NCI-H748 (cell line): ENCODE data around the gene GPX4.
A peak's percentile ranks its signal among the peaks of the same experiment; 100 is the strongest.

ENCODE experiments used
- DNase-seq: peaks from one replicate; lab custom pipeline; 2025; ENCODE audit not compliant: unreplicated experiment; lab: John Stamatoyannopoulos, UW

GPX4 gene

DNA sequence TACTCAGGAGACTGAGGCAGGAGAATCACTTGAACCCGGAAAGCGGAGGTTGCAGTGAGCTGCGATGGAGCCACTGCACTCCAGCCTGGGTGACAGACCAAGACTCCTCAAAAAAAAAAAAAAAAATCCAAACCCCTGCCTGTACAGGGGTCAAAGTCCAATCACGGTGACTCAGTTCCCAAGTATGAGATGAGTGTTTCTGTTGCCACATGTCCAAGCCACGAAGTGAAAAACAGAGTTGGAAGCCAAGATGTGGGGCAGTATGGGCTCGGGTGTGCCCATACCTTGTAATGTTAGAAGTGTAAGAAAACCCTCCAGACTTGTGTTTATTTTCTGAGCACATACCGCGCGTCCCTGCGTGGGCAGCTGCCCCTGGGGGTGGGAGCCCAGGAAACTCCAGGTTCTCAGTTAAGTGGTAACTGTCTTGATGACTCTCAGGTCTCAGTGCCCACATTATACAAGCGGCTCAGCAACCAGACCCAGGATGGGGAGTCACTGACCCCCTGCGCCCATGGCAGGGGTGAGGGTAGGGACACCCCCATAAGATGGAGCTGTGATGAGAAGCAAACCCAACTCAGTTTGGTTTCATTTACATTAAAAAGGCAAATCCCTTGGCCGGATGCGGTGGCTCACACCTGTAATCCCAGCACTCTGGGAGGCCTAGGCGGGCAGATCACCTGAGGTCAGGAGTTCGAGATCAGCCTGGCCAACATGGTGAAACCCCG lies 1.2 kb upstream of the GPX4 start:
- no peak for DNase-seq

DNA sequence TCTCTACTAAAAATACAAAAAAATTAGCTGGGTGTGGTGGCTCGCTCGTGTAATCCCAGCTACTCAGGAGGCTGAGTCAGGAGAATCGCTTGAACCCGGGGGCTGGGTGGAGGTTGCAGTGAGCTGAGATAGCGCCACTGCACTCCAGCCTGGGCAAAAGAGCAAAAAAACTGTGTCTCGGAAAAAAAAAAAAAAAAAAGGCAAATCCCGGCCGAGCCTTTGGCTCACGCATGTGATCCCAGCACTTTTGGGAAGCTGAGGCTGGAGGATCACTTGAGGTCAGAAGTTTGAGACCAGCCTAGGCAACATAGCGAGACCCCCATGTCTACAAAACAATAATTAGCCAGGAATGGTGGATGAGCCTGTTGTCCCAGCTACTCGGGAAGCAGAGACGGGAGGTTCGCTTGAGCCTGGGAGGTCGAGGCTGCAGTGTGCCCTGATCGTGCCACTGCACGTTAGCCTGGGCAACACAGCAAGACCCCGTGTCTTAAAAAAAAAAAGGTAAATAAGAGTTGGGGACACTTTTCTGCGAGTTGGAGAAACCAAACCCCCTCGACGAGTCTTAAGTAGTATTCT lies 574 bp upstream of the GPX4 start:
- DNase-seq: no peak

DNA sequence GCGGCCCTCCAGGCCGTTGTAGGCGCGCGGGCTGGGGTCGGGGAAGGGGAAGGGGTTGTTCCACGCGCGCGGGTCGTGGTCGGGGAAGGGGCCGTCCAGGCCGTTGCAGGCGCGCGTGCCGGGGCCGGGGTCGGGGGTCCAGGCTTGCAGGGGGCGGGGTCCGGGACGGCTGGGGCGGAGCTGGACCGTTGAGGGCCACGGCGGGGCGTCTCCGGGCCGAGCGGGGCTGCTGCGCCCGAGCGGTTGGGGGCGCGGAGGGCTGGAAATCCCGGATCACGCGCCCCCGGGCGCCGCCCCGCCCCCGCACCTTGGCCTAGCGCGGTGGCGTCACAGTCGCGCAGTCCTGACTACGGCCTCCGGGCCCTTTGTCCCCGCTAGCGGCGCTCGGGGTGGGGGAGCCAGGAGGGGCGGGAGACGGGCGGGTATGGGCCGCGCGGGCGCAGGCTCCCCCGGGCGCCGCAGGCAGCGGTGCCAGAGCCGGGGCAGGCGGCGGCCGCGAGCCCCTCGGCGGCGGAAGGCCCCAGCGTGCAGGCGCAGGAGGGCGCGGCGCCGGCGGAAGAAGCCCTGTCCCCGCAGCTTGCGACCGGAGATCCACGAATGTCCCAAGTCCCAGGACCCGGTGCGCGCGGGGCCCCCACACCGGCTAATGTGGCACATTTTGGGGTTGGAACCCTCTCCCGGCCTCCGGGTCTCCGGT lies 665 bp downstream of the GPX4 start:
- peak; percentile 71 for DNase-seq

DNA sequence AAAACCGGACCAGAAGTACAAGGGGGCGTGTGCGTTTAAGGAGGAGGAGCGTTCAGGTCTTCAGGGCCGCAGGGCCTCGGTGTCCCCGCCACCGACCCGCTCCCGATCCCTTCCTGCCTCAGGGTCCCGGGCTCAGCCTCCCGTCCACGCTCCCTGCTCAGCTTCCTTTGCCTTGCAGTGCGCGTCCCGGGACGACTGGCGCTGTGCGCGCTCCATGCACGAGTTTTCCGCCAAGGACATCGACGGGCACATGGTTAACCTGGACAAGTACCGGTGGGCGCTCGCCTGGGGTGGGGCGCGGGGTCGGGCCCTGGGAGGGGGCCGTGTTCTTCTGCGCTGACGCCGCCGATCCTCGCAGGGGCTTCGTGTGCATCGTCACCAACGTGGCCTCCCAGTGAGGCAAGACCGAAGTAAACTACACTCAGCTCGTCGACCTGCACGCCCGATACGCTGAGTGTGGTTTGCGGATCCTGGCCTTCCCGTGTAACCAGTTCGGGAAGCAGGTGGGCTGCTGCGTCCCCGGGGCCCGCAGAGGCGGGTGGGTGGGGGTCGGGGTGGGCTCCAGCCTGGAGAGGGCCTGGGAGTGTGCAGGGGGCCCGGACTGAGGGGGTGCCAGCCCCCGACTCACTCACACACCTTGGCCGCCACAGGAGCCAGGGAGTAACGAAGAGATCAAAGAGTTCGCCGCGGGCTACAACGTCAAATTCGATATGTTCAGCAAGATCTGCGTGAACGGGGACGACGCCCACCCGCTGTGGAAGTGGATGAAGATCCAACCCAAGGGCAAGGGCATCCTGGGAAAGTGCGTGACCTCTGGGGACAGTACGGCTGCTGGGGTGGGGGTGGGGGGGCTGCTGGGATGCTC lies 1.4 kb downstream of the GPX4 start:
- DNase-seq: peak; percentile 37

DNA sequence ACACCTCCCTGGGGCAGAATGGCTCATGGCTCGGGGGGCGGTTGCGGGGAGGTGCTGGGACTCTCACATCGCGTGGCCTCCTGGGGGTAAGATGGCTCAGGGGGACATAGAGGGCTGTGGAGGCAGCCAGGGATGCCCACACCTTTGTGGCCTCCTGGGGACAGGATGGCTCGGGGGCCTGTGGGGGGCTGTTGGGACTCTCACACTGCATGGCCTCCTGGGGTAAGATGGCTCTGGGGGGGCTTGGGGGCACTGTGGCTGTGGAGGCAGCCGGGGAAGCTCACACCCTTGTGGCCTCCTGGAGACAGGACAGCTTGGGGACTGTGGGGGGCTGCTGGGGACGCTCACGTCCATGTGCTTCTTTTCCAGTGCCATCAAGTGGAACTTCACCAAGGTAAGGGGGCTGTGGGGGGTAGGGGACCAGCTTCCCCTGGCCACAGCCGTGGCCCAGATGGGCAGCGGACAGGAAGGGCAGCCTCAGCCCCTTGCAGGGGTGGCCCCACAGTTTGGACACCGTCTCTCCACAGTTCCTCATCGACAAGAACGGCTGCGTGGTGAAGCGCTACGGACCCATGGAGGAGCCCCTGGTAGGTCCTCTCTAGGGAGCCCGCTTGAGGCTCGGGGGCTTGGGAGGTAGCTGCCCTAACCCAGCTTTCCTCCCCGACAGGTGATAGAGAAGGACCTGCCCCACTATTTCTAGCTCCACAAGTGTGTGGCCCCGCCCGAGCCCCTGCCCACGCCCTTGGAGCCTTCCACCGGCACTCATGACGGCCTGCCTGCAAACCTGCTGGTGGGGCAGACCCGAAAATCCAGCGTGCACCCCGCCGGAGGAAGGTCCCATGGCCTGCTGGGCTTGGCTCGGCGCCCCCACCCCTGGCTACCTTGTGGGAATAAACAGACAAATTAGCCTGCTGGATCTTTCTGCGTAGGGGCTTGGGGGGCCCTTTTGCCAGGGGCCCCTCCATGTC lies 2.4 kb downstream of the GPX4 start:
- no peak for DNase-seq

DNA sequence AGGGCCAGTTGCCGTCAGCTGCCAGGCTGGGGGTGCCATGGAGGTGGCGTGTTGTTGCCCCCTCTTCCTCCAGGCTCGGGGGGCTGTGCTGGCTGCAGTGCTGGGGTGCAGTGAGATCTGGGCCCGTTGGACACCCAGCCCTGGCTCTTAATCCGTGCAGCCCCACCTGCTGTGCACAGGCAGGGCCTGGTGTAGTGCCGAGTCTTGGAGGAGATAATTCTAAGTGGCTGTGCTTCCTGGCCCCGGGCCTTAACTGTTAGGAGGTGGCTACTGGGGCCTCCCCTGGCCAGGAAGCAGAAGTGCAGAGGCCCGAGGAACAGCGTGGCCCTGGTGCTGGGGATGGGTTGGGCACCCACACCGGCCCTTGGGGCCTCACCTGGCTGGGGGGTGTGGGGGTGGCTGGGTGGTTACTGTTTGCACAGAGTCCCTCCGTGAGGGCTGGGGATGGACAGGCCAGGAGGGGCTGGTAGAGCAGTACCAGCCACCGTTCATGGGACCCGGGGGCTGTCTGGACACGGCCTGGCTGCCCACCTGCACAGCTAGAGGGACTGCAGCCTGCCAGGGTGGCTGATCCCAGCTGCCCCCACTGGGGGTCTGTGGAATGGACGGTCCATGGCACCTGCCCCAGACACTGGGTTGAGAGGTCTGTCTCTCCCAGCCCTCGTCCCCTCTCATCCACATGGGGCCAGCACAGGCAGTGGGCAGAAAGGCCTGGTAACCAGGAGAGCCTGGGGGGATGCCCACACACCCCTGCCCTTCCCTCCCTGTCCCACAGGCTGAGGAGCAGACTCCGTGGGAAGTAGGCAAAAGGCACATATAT lies 3.3 kb downstream of the GPX4 start:
- DNase-seq: no peak

DNA sequence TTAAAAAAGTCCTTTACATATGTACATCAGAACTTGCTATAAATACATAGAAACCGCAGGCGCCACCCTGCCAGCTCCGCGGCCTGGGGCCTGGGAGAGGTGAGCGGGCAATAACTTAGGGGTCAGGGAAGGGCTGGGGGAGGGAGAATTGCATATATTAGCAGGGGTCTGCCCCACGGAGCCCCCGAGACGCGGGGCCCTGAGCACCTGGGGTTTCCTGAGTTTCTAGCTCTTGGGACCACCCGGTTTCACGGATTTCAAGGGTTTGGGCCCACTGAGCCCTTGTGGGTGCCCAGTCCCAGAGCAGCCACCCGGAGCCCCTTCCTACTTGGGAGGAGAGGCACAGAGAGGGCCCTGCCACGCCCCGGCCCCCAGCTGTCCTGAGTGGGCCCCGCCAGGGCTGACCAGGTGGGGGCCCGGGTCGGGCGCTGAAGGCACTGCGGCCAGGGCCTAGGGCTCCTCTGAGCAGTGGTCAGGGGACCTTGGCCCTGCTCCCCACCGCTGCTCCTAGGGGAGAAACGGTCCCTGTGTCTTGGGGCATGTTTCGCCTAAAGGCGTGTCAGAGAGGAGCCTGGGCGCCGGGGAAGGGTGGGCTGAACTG lies 4.0 kb downstream of the GPX4 start:
- DNase-seq: no peak

DNA sequence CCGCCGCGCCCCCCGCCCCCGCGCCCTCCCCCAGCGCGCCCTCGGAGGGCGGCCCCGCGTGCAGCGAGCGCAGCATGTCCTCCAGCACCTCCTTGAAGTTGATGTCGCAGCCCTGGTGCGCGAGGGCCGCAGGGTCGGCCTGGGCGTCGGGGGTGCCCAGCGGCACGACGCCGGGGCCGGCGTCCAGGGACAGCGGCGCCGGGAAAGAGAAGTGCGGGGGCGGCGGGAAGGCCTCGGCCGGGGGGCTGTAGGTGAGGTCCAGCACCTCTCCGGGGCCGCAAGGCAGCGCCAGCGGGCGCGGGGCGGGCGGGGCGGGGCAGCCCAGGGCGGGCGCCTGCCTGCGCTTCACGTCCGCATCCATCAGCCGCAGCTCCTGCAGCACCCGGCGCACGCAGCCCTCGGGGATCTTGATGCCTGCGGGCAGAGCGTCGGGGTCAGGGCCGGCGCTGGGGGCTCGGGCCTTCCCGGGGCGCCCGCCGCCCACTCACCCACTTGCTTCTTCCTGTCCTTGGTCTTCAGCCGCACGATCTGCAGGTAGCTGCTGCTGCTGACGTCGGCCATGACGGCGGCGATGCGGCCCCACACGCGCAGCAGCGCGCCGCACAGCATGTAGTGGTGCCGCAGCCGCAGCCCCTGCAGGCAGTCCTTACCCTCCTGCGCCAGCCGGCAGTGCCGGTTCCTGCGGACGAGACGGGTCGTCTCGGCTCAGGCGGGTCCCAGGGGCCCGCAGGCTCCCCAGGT lies 4.7 kb downstream of the GPX4 start:
- no peak for DNase-seq

DNA sequence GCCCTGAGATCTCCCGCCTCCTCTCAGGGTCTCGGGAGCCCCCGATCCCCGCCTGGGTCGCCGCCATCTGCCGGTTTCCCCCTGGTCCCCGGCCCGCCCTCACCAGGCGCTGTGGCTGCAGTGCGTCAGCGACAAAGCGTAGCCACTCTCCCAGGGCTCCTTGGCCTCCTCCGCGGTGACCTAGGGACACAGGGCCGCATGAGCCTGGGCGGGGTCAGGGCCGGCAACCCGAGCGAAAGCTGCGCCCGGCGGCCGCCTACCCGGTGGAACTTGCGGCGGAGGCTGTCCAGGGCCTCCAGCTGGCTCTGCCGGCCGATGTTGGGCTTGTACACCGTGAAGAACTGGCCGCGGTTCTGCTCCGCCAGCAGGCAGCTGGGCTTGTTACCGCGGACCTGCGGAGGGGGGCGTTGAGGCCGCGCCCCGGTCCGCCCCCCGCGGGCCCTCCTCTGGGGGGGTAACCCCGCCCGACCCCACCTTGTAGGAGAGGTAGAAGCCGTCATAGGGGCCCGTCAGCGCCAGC lies 5.3 kb downstream of the GPX4 start:
- DNase-seq: no peak

DNA sequence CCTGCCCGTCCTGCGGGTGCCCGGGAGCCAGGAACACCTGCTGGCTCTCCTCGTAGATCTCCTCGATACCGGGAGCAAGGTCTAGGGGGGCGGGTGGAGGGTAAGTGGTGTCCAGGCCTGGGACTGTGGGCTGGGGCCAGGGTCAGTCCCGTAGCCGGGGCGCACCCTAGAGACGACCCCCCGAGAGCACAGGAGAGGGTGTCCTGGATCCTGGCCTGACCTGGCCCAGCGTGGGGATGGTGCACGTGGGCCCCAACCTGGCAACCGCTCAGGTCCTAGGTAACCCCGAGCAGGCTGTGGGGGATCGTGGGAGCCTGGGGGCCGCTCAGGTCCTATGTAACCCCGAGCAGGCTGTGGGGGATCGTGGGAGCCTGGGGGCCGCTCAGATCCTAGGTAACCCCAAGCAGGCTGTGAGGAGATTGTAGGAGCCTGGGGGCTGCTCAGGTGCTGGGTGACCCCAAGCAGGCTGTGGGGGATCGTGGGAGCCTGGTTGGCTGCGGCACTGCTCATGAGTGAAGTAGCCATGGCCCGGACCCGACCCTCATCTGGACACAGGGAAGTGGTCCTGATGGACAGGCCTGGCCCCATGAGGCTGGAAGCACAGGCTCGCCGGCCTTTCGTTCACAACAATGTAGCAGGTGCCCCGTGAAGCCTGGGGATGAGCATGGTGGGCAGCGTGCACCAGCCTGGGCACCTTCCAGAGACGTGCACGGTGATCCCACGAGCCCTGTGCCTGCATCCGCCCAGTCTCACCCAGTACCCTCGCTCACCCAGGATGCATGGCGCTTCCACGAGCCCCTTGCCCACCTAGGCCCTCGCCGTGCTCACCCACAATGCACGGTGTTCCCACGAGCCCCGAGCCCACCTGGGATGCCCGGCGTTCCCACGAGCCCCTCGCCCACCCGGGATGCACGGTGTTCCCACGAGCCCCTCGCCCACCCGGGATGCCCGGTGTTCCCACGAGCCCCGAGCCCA lies 6.2 kb downstream of the GPX4 start:
- DNase-seq: no peak

DNA sequence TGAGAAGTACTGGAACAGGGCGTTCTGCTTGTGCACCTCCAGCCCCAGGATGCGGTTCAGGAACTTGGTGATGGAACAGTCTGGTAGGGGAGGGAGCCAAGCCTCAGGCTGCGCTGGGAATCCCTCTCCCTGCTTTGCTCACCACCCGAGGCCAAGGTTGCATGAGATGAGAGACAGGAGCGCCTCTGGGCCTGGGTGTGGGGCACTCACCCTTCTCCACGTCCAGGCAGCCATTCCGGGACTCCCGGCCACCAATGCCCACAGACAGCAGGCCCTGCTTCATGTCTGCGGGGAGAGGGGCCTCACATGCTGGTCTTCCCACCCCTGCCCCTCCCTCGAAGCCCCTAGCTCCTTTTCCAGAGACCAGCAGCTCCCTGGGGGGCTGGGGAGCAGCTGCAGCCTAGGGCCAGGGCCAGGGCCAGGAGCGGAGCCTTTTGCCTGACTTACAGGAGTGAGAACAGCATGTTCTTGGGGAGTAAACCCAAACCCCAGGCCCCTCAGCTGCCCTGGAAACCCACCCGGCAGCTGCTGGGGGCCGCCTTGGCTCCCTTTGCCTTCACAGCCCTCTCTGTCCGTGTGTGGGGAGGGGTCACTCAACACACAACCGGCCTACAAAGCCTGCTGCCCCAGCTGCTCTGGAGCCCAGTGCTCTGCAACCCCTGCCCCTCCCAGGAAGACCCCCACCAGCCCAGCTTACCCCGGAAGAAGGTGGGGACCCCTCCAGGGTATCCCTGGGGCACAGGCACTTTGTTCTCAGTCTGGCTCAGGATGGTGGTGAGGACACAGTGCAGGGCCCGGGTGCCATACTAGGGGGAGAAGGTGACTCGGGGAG lies 7.2 kb downstream of the GPX4 start:
- DNase-seq: no peak

DNA sequence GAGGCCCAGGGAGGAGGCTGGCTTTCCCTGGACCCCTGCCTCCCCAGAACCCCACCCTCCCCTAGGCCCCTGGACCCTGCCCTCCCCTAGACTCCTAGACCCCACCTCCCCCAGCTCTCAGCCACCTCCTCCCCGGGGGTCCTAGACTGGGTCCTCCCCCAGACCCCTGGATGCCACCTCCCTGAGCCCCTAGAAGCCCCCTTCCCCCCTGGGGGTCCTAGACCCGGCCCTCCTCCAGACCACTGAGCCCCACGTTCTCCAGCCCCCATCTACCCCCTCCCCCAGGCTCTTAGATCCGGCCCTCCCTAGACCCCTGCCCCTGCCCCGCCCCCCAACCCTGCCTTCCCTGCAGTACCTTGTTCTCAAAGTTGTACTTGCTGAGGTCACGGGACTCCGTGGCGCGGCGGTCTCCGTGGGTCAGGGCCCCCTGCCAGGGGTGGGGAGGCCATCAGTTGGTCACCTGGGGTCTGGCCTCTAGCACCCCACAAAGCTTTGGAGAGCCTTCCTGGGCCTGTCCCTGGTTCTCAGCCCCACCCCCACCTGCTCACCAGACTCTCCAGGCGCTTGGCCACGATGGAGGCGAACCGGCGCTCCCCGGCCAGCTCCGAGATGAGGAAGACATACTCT lies 8.0 kb downstream of the GPX4 start:
- no peak for DNase-seq

DNA sequence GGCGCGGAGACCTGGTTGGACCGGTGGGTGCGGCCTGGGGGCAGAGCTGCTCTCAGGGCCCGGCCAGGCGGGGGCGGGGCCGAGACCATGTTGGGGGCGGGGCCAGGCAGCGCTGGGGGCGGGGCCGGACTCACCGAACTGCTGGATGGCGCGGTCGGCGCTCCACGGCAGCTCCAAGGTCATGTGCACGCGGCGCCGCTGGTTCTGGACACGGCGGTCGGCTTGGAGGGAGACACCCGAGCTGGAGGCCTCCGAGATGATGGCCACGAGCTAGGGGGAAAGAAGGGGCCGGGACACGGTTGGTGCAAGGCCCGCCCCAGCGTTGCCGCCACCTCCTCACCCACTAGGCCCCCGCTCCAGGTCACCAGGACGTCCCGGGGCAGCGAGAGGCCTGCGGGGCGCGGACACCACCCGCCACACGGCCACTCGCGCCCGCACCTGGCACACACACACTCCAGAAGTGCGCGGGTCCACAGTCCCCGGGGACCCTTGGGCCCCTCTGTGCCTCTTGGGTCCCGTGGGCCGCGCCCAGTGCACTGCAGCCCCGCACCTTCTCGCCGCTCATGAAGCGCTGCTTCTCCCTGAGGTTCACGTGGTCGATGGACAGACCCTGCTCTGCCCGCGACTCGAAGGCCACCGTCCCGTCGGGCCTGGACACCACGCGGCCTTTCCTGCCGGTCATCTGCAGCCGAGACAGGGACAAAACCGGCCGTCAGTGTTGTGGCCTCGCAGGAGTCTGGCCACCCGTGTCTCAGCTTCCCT lies 8.7 kb downstream of the GPX4 start:
- no peak for DNase-seq

DNA sequence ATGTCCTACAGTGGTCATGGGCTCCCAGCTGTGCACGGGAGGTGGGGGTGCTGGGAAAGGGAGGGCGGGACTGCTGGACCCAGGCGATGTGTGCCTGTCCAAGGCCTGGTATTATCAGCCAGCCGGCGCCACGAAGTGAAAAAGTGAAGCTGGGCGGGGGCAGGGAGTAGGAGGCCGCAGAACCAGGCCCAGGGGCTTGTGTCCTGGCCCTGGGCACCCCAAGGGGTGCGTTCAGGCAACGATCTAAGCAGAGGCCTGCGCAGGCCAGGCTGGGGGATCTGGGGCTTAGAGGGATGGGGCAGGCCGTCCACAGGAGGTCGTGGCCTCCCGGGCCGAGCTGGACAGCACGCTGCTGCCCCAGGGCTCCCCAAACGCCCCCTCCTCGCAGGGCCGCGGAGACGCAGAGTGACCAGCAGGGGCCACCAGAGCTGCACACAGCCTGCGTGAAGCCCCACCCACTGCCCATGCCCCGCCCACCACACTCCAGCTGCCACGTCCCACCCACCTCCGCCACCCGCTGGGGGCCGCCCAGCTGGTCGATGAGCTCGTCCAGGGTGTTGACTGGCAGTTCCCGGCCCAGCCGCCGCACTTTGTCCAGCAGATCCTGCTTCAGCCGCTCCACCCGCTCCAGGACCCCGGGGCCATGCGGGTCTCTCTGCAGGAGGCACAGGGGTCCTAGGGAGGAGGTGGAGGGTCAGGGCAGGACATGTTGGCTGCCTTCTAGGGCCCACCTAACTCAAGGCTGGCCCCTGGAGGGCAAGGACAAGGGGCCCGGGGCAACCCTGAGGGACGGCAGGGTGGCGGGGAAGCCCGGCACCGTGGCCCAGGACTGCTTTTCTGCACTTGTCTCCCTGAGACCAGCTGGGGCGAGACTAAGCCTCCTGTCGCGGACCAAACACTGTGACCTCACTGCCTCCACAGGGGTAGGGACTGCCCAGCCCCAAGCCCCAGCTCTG lies 9.5 kb downstream of the GPX4 start:
- peak; percentile 79 for DNase-seq
